SK-N-SH (cell line): ENCODE data around the gene VN1R5. TPM values are rescaled to one million over a fixed set of nuclear protein-coding genes. Genes with fewer than 3 reads are reported as not detected.

Experiments
- CTCF ChIA-PET: fragments of 300-600, 350-600 bp; formaldehyde crosslinking; extraction: SDS; loops from one replicate; lab custom pipeline; 2021; lab: Yijun Ruan, JAX
- POLR2A ChIA-PET: fragments of 350-600 bp; sonication (Branson Sonifier 250); formaldehyde crosslinking; extraction: SDS; loops from one replicate; lab custom pipeline; 2020; ENCODE audit warnings: antibody characterized with exemption, inconsistent platforms; lab: Yijun Ruan, JAX
- DNase-seq: peaks from one replicate; pipeline ENCODE4 v3.0.0; 2012
- H2AFZ ChIP-seq: fragments of 200-600 bp; sonication (generic); 2 replicates; pipeline ENCODE4 v1.8.1; 2016; ENCODE audit warnings: antibody characterized with exemption, mild to moderate bottlenecking, low read depth
- H3F3A ChIP-seq: fragments of 200-600 bp; sonication (generic); replicated peaks from 2 replicates; pipeline ENCODE3; 2016; ENCODE audit warnings: antibody characterized with exemption, mild to moderate bottlenecking; ENCODE audit not compliant: insufficient read depth
- H3K27ac ChIP-seq, 2 experiments: fragments of 200-500 bp in 1 of 2; fragments of 200-600 bp in 1 of 2; sonication (Bioruptor generic) in 1 of 2; sonication (generic), shearing (Covaris generic) in 1 of 2; 2 replicates each; pipeline versions ENCODE4 v1.5.1 to v1.6.1; 2014 to 2016; ENCODE audit warnings: low read depth in 2 of 2, inconsistent platforms in 1 of 2, low read length in 1 of 2, mild to moderate bottlenecking in 1 of 2, mixed read lengths in 1 of 2
- H3K27me3 ChIP-seq: fragments of 200-600 bp; sonication (generic), shearing (Covaris generic); 2 replicates; pipeline ENCODE4 v1.6.1; 2016; ENCODE audit warnings: mixed run types; ENCODE audit not compliant: insufficient read depth
- H3K36me3 ChIP-seq, 2 experiments: fragments of 200-500 bp in 1 of 2; fragments of 200-600 bp in 1 of 2; sonication (Bioruptor generic) in 1 of 2; sonication (generic) in 1 of 2; replicated peaks in 1 of 2; 2 replicates each; pipeline versions ENCODE3 to v1.5.1; 2014 to 2016; ENCODE audit warnings: low read length in 1 of 2, mild to moderate bottlenecking in 1 of 2; ENCODE audit not compliant: insufficient read depth in 2 of 2, control insufficient read depth in 1 of 2
- H3K4me1 ChIP-seq, 2 experiments: fragments of 200-500 bp in 1 of 2; fragments of 200-600 bp in 1 of 2; sonication (Bioruptor generic) in 1 of 2; sonication (generic), shearing (Covaris generic) in 1 of 2; 2 replicates each; pipeline versions ENCODE4 v1.5.1 to v1.6.1; 2014 to 2016; ENCODE audit warnings: low read depth in 1 of 2, low read length in 1 of 2, mixed run types in 1 of 2; ENCODE audit not compliant: insufficient read depth in 2 of 2, control insufficient read depth in 1 of 2
- H3K4me2 ChIP-seq: fragments of 200-600 bp; sonication (generic), shearing (Covaris generic); 2 replicates; pipeline ENCODE4 v1.6.1; 2017; ENCODE audit warnings: mixed run types
- H3K4me3 ChIP-seq, 2 experiments: fragments of 200-500 bp in 1 of 2; fragments of 200-600 bp in 1 of 2; sonication (Bioruptor generic) in 1 of 2; sonication (generic), shearing (Covaris generic) in 1 of 2; 2 replicates each; pipeline versions ENCODE4 v1.5.1 to v1.8.1; 2014 to 2016; ENCODE audit warnings: low read depth in 2 of 2, inconsistent platforms in 1 of 2, low read length in 1 of 2, mild to moderate bottlenecking in 1 of 2, mixed read lengths in 1 of 2, moderate library complexity in 1 of 2
- H3K79me2 ChIP-seq: fragments of 200-600 bp; sonication (generic); 2 replicates; pipeline ENCODE4 v1.8.1; 2017; ENCODE audit warnings: mild to moderate bottlenecking; ENCODE audit not compliant: insufficient read depth
- H3K9ac ChIP-seq: fragments of 200-600 bp; sonication (generic); 2 replicates; pipeline ENCODE4 v1.6.1; 2017; ENCODE audit warnings: mixed run types
- H3K9me2 ChIP-seq: fragments of 200-600 bp; sonication (generic); 2 replicates; pipeline ENCODE4 v1.6.1; 2017; ENCODE audit warnings: mixed run types
- H3K9me3 ChIP-seq: fragments of 200-600 bp; sonication (generic); 2 replicates; pipeline ENCODE4 v1.6.1; 2017; ENCODE audit warnings: mixed run types, mild to moderate bottlenecking, moderate library complexity
- H4K20me1 ChIP-seq: fragments of 200-600 bp; sonication (generic); 2 replicates; pipeline ENCODE4 v1.6.1; 2017; ENCODE audit warnings: mild to moderate bottlenecking, mixed run types; ENCODE audit not compliant: insufficient read depth
- EZH2phosphoT487 ChIP-seq: fragments of 200-600 bp; sonication (generic); IDR thresholded peaks from 2 replicates; pipeline ENCODE4 v1.6.1; 2017; ENCODE audit warnings: low read depth, mixed run types, mild to moderate bottlenecking, antibody characterized with exemption, moderate library complexity, borderline replicate concordance
- FOSL2 ChIP-seq: IDR thresholded peaks from 2 replicates; pipeline ENCODE4 v1.4.0; 2012; ENCODE audit warnings: low read depth, mild to moderate bottlenecking, moderate library complexity, borderline replicate concordance
- GABPA ChIP-seq: IDR thresholded peaks from 2 replicates; pipeline ENCODE4 v1.4.0; 2012; ENCODE audit warnings: low read depth, mild to moderate bottlenecking
- MEF2A ChIP-seq: IDR thresholded peaks from 2 replicates; pipeline ENCODE4 v1.4.0; 2012; ENCODE audit warnings: low read depth, borderline replicate concordance
- NFIC ChIP-seq: IDR thresholded peaks from 2 replicates; pipeline ENCODE4 v1.4.0; 2012; ENCODE audit warnings: borderline replicate concordance
- NRF1 ChIP-seq: IDR thresholded peaks from 2 replicates; pipeline ENCODE4 v1.6.1; 2012; ENCODE audit warnings: low read depth, mild to moderate bottlenecking, low read length
- POLR2AphosphoS5 ChIP-seq: IDR thresholded peaks from 2 replicates; pipeline ENCODE4 v1.6.1; 2012; ENCODE audit warnings: low read depth, low read length
- RAD21 ChIP-seq: IDR thresholded peaks from 2 replicates; pipeline ENCODE4 v1.6.1; 2012; ENCODE audit warnings: mild to moderate bottlenecking, low read length
- SIN3A ChIP-seq: IDR thresholded peaks from 2 replicates; pipeline ENCODE4 v1.6.1; 2012; ENCODE audit warnings: low read depth, mild to moderate bottlenecking, low read length, moderate library complexity, borderline replicate concordance
- TAF1 ChIP-seq: IDR thresholded peaks from 2 replicates; pipeline ENCODE4 v1.6.1; 2012; ENCODE audit warnings: low read depth, mild to moderate bottlenecking, low read length, moderate library complexity, borderline replicate concordance
- TEAD4 ChIP-seq: IDR thresholded peaks from 2 replicates; pipeline ENCODE4 v1.4.0; 2012; ENCODE audit warnings: mild to moderate bottlenecking, borderline replicate concordance; ENCODE audit not compliant: insufficient read depth
- YY1 ChIP-seq: IDR thresholded peaks from 2 replicates; pipeline ENCODE4 v1.4.0; 2012; ENCODE audit warnings: low read depth, mild to moderate bottlenecking
- WGBS: methylation state at CpG from one replicate; pipeline ENCODE4 v1.1.6; 2017; ENCODE audit warnings: low lambda C conversion rate; 5-methylcytosine and 5-hydroxymethylcytosine counted together
- polyA plus RNA-seq, 3 experiments: library from polyadenylated mRNA; depleted of rRNA; stranded (reverse); fragments of >200 nt; gene quantifications; 2 replicates each; pipeline ENCODE4 v1.2.3, GENCODE V29; 2012
- TF ChIP-seq, protein P1 (sequence below): IDR thresholded peaks from 2 replicates; pipeline ENCODE4 v1.6.1; 2012; ENCODE audit warnings: mild to moderate bottlenecking, low read depth, low read length, moderate library complexity
- TF ChIP-seq, protein P2 (sequence below): IDR thresholded peaks from 2 replicates; pipeline ENCODE4 v1.4.0; 2012; ENCODE audit warnings: low read depth, borderline replicate concordance
- TF ChIP-seq, protein P3 (sequence below): fragments of 200-600 bp; sonication (generic); IDR thresholded peaks from 2 replicates; pipeline ENCODE4 v1.6.1; 2017; ENCODE audit warnings: antibody characterized with exemption, mild to moderate bottlenecking, moderate library complexity
- TF ChIP-seq, protein P4 (sequence below): fragments of 150-350 bp; IDR thresholded peaks from 2 replicates; pipeline ENCODE4 v1.6.1; 2017; ENCODE audit warnings: antibody characterized with exemption, low read length, low read depth, borderline replicate concordance
- TF ChIP-seq, protein P5 (sequence below): IDR thresholded peaks from 2 replicates; pipeline ENCODE4 v1.4.0; 2012; ENCODE audit warnings: low read depth, borderline replicate concordance
- TF ChIP-seq, protein P6 (sequence below): IDR thresholded peaks from 2 replicates; pipeline ENCODE4; 2012

Gene VN1R5
- polyA plus RNA-seq, 1 of the 3 experiments (the other 2 are of a cell fraction): not detected

DNA sequence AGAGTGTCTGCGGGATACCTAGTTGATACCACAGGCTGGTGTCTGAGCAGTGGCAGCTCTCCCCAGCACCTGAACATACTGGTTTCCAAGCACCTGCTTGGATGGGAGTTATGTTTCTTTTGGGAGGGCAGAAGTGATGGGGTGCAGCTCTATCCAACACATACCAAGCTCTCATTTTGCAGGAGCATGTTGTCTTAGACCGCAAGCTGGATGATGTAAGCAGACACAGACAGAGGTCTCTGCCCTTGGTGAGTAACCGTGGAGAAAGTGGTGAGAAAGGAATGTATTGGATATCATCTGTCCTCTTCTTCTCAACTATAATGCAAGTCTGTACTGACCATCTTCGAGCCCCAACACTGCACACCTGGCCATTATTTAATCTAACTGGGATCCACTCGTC, 38.4 kb downstream of the VN1R5 start (continued):
- TF ChIP-seq, protein P1, sequence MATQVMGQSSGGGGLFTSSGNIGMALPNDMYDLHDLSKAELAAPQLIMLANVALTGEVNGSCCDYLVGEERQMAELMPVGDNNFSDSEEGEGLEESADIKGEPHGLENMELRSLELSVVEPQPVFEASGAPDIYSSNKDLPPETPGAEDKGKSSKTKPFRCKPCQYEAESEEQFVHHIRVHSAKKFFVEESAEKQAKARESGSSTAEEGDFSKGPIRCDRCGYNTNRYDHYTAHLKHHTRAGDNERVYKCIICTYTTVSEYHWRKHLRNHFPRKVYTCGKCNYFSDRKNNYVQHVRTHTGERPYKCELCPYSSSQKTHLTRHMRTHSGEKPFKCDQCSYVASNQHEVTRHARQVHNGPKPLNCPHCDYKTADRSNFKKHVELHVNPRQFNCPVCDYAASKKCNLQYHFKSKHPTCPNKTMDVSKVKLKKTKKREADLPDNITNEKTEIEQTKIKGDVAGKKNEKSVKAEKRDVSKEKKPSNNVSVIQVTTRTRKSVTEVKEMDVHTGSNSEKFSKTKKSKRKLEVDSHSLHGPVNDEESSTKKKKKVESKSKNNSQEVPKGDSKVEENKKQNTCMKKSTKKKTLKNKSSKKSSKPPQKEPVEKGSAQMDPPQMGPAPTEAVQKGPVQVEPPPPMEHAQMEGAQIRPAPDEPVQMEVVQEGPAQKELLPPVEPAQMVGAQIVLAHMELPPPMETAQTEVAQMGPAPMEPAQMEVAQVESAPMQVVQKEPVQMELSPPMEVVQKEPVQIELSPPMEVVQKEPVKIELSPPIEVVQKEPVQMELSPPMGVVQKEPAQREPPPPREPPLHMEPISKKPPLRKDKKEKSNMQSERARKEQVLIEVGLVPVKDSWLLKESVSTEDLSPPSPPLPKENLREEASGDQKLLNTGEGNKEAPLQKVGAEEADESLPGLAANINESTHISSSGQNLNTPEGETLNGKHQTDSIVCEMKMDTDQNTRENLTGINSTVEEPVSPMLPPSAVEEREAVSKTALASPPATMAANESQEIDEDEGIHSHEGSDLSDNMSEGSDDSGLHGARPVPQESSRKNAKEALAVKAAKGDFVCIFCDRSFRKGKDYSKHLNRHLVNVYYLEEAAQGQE: no peak
- no peak for TF ChIP-seq NFIC

DNA sequence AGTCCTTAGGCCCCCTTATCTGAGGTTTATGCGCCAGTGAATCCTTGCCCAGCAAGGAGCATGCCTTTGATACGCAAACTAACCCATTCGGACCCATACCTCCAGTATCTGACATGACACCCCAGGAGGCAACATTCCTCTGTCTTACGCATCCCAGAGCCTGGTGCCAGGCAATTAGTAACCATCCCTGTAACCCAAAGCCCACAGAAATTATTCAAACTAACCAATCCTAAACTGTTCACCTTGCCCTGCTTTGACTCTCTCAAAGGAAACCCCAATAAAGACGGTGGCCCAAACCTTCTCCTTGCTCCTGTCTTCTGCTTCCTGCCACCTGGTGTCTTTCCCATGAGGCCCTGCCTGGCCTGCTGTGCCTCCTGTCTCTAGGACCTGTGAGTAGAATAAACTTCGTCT, 39.4 kb downstream of the VN1R5 start:
- 80% methylated on average over 6 of the region's 6 CpGs for WGBS
- H3K4me1 ChIP-seq: no peaks in the 10 kb centered on the region
- no peaks in the 10 kb centered on the region for H4K20me1 ChIP-seq
- H3F3A ChIP-seq: no peaks in the 10 kb centered on the region
- no peak overlapping the region for H3K9ac ChIP-seq
- no peak overlapping the region for H3K27ac ChIP-seq
- H3K4me3 ChIP-seq: no peak overlapping the region
- no peak overlapping the region for H3K4me2 ChIP-seq
- no peaks in the 10 kb centered on the region for H3K79me2 ChIP-seq
- no peaks in the 10 kb centered on the region for H3K27me3 ChIP-seq
- no peak for DNase-seq
- no peaks in the 10 kb centered on the region for H3K9me3 ChIP-seq
- no peak overlapping the region for H2AFZ ChIP-seq
- ChIA-PET CTCF (no interaction called here), POLR2A (no interaction called here)
- H3K36me3 ChIP-seq: peaks cover 4 to 10% of the 10 kb centered on the region in 2 experiments
- TF ChIP-seq FOSL2: no peak
- TF ChIP-seq EZH2phosphoT487: no peak
- no peak for TF ChIP-seq GABPA
- no peak for TF ChIP-seq YY1
- TF ChIP-seq, protein P2, sequence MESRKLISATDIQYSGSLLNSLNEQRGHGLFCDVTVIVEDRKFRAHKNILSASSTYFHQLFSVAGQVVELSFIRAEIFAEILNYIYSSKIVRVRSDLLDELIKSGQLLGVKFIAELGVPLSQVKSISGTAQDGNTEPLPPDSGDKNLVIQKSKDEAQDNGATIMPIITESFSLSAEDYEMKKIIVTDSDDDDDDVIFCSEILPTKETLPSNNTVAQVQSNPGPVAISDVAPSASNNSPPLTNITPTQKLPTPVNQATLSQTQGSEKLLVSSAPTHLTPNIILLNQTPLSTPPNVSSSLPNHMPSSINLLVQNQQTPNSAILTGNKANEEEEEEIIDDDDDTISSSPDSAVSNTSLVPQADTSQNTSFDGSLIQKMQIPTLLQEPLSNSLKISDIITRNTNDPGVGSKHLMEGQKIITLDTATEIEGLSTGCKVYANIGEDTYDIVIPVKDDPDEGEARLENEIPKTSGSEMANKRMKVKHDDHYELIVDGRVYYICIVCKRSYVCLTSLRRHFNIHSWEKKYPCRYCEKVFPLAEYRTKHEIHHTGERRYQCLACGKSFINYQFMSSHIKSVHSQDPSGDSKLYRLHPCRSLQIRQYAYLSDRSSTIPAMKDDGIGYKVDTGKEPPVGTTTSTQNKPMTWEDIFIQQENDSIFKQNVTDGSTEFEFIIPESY: no peak
- no peak for TF ChIP-seq TEAD4
- TF ChIP-seq, protein P3, sequence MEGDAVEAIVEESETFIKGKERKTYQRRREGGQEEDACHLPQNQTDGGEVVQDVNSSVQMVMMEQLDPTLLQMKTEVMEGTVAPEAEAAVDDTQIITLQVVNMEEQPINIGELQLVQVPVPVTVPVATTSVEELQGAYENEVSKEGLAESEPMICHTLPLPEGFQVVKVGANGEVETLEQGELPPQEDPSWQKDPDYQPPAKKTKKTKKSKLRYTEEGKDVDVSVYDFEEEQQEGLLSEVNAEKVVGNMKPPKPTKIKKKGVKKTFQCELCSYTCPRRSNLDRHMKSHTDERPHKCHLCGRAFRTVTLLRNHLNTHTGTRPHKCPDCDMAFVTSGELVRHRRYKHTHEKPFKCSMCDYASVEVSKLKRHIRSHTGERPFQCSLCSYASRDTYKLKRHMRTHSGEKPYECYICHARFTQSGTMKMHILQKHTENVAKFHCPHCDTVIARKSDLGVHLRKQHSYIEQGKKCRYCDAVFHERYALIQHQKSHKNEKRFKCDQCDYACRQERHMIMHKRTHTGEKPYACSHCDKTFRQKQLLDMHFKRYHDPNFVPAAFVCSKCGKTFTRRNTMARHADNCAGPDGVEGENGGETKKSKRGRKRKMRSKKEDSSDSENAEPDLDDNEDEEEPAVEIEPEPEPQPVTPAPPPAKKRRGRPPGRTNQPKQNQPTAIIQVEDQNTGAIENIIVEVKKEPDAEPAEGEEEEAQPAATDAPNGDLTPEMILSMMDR: no peak
- TF ChIP-seq SIN3A: no peak
- no peak for TF ChIP-seq NFIC
- no peak for TF ChIP-seq RAD21
- no peak for TF ChIP-seq MEF2A
- TF ChIP-seq, protein P4, sequence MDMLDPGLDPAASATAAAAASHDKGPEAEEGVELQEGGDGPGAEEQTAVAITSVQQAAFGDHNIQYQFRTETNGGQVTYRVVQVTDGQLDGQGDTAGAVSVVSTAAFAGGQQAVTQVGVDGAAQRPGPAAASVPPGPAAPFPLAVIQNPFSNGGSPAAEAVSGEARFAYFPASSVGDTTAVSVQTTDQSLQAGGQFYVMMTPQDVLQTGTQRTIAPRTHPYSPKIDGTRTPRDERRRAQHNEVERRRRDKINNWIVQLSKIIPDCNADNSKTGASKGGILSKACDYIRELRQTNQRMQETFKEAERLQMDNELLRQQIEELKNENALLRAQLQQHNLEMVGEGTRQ: no peak
- TF ChIP-seq, protein P5, sequence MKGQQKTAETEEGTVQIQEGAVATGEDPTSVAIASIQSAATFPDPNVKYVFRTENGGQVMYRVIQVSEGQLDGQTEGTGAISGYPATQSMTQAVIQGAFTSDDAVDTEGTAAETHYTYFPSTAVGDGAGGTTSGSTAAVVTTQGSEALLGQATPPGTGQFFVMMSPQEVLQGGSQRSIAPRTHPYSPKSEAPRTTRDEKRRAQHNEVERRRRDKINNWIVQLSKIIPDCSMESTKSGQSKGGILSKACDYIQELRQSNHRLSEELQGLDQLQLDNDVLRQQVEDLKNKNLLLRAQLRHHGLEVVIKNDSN: no peak
- TF ChIP-seq NRF1: no peak
- no peak for TF ChIP-seq POLR2AphosphoS5
- TF ChIP-seq TAF1: no peak
- TF ChIP-seq, protein P6, sequence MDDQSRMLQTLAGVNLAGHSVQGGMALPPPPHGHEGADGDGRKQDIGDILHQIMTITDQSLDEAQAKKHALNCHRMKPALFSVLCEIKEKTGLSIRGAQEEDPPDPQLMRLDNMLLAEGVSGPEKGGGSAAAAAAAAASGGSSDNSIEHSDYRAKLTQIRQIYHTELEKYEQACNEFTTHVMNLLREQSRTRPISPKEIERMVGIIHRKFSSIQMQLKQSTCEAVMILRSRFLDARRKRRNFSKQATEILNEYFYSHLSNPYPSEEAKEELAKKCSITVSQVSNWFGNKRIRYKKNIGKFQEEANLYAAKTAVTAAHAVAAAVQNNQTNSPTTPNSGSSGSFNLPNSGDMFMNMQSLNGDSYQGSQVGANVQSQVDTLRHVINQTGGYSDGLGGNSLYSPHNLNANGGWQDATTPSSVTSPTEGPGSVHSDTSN: no peak
- H3K9me2 ChIP-seq: no peaks in the 10 kb centered on the region
